Trophoblast cell (in vitro differentiated cells and primary cell): ENCODE measurements around the gene NCAPD2.

Experiments
- DNase-seq, 2 donors: peaks; one replicate each; pipeline ENCODE4 v3.0.0-alpha.2; 2016
- H2AFZ ChIP-seq: 2 replicates; pipeline ENCODE4 v1.6.1; 2013; ENCODE audit warnings: low read length, moderate library complexity, mild to moderate bottlenecking; ENCODE audit not compliant: insufficient read depth, poor library complexity
- H2AK5ac ChIP-seq: 2 replicates; pipeline ENCODE4 v1.6.1; 2013; ENCODE audit warnings: mild to moderate bottlenecking, low read length
- H2BK120ac ChIP-seq: 2 replicates; pipeline ENCODE4 v1.6.1; 2013; ENCODE audit warnings: low read length, mild to moderate bottlenecking, moderate library complexity; ENCODE audit not compliant: insufficient read depth, poor library complexity
- H2BK12ac ChIP-seq: 2 replicates; pipeline ENCODE4 v1.6.1; 2013; ENCODE audit warnings: mild to moderate bottlenecking, low read length, moderate library complexity
- H2BK5ac ChIP-seq: 2 replicates; pipeline ENCODE4 v1.6.1; 2013; ENCODE audit warnings: low read length, low read depth, moderate library complexity, mild to moderate bottlenecking; ENCODE audit not compliant: poor library complexity
- H3K14ac ChIP-seq: 2 replicates; pipeline ENCODE4 v1.6.1; 2013; ENCODE audit warnings: mild to moderate bottlenecking, low read length
- H3K18ac ChIP-seq: 2 replicates; pipeline ENCODE4 v1.6.1; 2013; ENCODE audit warnings: mild to moderate bottlenecking, low read length
- H3K23ac ChIP-seq: 2 replicates; pipeline ENCODE4 v1.6.1; 2013; ENCODE audit warnings: low read length
- H3K27ac ChIP-seq: 2 replicates; pipeline ENCODE4 v1.5.1; 2013; ENCODE audit warnings: low read depth, mild to moderate bottlenecking, inconsistent platforms, low read length, moderate library complexity
- H3K27me3 ChIP-seq: 2 replicates; pipeline ENCODE4 v1.6.1; 2013; ENCODE audit warnings: inconsistent platforms, mild to moderate bottlenecking, low read length, moderate library complexity; ENCODE audit not compliant: insufficient read depth
- H3K36me3 ChIP-seq, 2 experiments: 1 replicate in 1 of 2; 2 replicates in 1 of 2; pipeline ENCODE4 v1.6.1; 2013; ENCODE audit warnings: low read length in 2 of 2, mild to moderate bottlenecking in 2 of 2, moderate library complexity in 1 of 2; ENCODE audit not compliant: insufficient read depth in 2 of 2, control insufficient read depth in 1 of 2
- H3K4ac ChIP-seq: 2 replicates; pipeline ENCODE4 v1.6.1; 2013; ENCODE audit warnings: low read depth, mild to moderate bottlenecking, low read length, moderate library complexity
- H3K4me1 ChIP-seq, 2 experiments: 1 replicate in 1 of 2; 2 replicates in 1 of 2; pipeline ENCODE4 v1.6.1; 2013; ENCODE audit warnings: low read length in 2 of 2, mild to moderate bottlenecking in 2 of 2, moderate library complexity in 1 of 2; ENCODE audit not compliant: insufficient read depth in 2 of 2, control insufficient read depth in 1 of 2
- H3K4me2 ChIP-seq: 2 replicates; pipeline ENCODE4 v1.6.1; 2013; ENCODE audit warnings: inconsistent platforms, mild to moderate bottlenecking, low read length, moderate library complexity
- H3K4me3 ChIP-seq: 2 replicates; pipeline ENCODE4 v1.5.1; 2013; ENCODE audit warnings: mild to moderate bottlenecking, low read depth, low read length, inconsistent platforms
- H3K79me1 ChIP-seq: one replicate; pipeline ENCODE4 v1.6.1; 2013; ENCODE audit warnings: low read length
- H3K79me2 ChIP-seq: 2 replicates; pipeline ENCODE4 v1.6.1; 2013; ENCODE audit warnings: low read length, mild to moderate bottlenecking; ENCODE audit not compliant: control insufficient read depth, insufficient read depth, poor library complexity
- H3K9ac ChIP-seq: 2 replicates; pipeline ENCODE4 v1.6.1; 2013; ENCODE audit warnings: mild to moderate bottlenecking, low read length
- H3K9me3 ChIP-seq: 2 replicates; pipeline ENCODE4 v1.6.1; 2013; ENCODE audit warnings: low read depth, mild to moderate bottlenecking, control low read depth, inconsistent platforms, low read length; ENCODE audit not compliant: insufficient read depth
- H4K12ac ChIP-seq: 2 replicates; pipeline ENCODE4 v1.6.1; 2013; ENCODE audit warnings: low read depth, mild to moderate bottlenecking, low read length, moderate library complexity
- H4K8ac ChIP-seq: 2 replicates; pipeline ENCODE4 v1.6.1; 2013; ENCODE audit warnings: low read depth, mild to moderate bottlenecking, low read length, moderate library complexity
- H4K91ac ChIP-seq: one replicate; pipeline ENCODE4 v1.6.1; 2013; ENCODE audit warnings: low read depth, mild to moderate bottlenecking, low read length, moderate library complexity
- WGBS: extraction: QIAGEN DNeasy Blood & Tissue Kit; methylation state at CpG from one replicate; pipeline ENCODE4 v1.1.7; 2013; ENCODE audit warnings: missing lambda C conversion rate; ENCODE audit not compliant: insufficient read length, insufficient coverage; ENCODE audit errors: extremely low coverage; 5-methylcytosine and 5-hydroxymethylcytosine counted together

NCAPD2 gene

DNA sequence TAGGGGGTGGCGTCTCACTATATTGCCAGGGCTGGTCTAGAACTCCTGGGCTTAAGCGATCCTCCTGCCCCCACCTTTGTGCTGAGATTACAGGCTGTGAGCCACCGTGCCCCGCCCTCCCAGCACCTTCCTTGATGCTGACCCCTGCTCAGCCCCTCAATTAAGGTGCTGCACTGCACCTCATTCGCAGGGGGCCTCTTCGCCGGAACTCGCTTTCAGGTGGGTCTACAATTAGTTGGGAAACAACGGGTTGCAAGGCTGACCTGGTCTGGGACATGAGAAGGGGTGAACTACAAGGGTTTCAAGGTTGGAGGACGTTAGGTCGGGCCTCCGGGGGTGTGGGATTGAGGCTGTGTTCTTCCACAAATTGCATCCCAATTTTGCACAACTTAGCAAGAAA, 75.4 kb downstream of the NCAPD2 start:
- Histone ChIP-seq H4K12ac (no peak overlapping the region), H4K8ac (no peak overlapping the region), H3K27me3 (no peaks in the 10 kb centered on the region), H3K9ac (no peak overlapping the region), H2AK5ac (no peak overlapping the region), H3K79me1 (peaks cover 8% of the 10 kb centered on the region), H3K4me2 (no peak overlapping the region), H3K36me3 (peaks cover 44 to 48% of the 10 kb centered on the region in 2 experiments), H3K18ac (no peak overlapping the region), H3K4me3 (no peak overlapping the region), H2BK5ac (no peak overlapping the region), H2BK12ac (no peak overlapping the region), H4K91ac (no peak overlapping the region), H3K79me2 (peaks cover 4% of the 10 kb centered on the region), H2AFZ (no peak overlapping the region), H3K14ac (no peak overlapping the region), H3K23ac (no peak overlapping the region), H3K4ac (no peak overlapping the region), H3K4me1 (peaks cover 0 to 2% of the 10 kb centered on the region in 2 experiments), H2BK120ac (no peak overlapping the region), H3K27ac (no peak overlapping the region), H3K9me3 (no peaks in the 10 kb centered on the region)
- no CpG with 5 or more reads among the region's 12 CpGs for WGBS
- no peak for DNase-seq

DNA sequence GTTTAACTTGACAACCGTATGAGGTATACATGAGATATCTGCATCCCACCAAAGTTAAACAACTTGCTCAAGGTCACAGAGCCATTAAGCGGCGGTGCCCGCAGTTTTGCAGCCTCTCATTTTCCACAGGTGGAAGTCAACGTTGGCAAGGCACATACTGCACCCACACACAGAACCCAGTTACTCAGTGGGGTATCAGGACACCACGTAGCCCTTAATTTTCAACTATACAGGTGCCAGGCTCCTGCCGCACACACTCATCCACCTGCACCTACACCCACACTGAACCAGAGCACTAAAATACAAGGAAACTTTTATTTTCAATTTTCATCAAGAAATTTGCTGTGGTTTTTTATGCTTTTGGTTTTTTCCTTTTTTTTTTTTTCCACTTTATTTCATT, 75.9 kb downstream of the NCAPD2 start:
- Histone ChIP-seq H3K9ac (no peak overlapping the region), H3K79me2 (peaks cover 4% of the 10 kb centered on the region), H3K4me3 (no peak overlapping the region), H4K12ac (no peak overlapping the region), H3K23ac (no peak overlapping the region), H3K79me1 (peaks cover 8% of the 10 kb centered on the region), H3K27ac (no peak overlapping the region), H2BK12ac (no peak overlapping the region), H4K8ac (no peak overlapping the region), H2BK5ac (no peak overlapping the region), H3K27me3 (no peaks in the 10 kb centered on the region), H3K4me2 (no peak overlapping the region), H2BK120ac (no peak overlapping the region), H3K18ac (no peak overlapping the region), H3K4ac (no peak overlapping the region), H3K14ac (no peak overlapping the region), H3K36me3 (peaks cover 48 to 49% of the 10 kb centered on the region in 2 experiments), H2AK5ac (no peak overlapping the region), H3K9me3 (no peaks in the 10 kb centered on the region), H4K91ac (no peak overlapping the region), H2AFZ (no peak overlapping the region), H3K4me1 (peaks cover 0 to 2% of the 10 kb centered on the region in 2 experiments)
- WGBS: no CpG with 5 or more reads among the region's 7 CpGs
- DNase-seq: no peak

DNA sequence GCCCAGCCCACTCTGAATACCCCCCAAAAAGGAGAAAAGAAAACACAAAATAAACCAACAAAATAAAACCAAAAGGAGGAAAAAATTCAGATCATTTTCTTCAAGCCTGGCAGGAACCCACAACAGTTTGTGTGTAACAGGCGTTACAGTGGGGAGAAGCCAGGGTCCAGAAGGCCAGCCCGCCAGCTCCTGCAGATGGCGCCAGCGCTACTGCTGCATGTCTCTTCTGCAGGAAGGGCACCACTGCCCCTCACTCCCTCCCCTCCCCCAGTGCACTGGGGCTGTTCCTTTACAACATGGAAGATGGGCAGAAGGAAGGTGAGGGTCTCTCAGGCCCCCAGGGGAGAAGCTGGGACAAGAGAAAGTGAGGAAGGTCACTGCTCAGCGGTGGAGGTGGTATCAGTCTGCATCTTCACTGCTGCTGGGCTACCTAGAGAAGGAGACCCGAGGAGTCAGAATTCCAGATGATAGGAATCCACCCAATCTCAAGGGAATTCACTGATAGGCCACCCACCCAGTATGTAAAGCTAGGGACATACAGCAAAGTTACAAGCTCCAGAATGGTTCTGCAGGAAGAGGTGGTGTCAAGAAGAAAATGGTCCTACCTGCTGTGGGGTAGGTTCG, 76.5 kb downstream of the NCAPD2 start:
- H4K8ac ChIP-seq: no peak overlapping the region
- no peak overlapping the region for H3K4me3 ChIP-seq
- no peak overlapping the region for H4K91ac ChIP-seq
- no peak overlapping the region for H2BK12ac ChIP-seq
- no peak overlapping the region for H2AFZ ChIP-seq
- DNase-seq: no peak
- peaks cover 49 to 55% of the 10 kb centered on the region in 2 experiments for H3K36me3 ChIP-seq
- H3K14ac ChIP-seq: no peak overlapping the region
- no peaks in the 10 kb centered on the region for H3K9me3 ChIP-seq
- H3K9ac ChIP-seq: no peak overlapping the region
- H3K27me3 ChIP-seq: no peaks in the 10 kb centered on the region
- peaks cover 0 to 2% of the 10 kb centered on the region in 2 experiments for H3K4me1 ChIP-seq
- H2BK120ac ChIP-seq: no peak overlapping the region
- peaks cover 8% of the 10 kb centered on the region for H3K79me1 ChIP-seq
- H2BK5ac ChIP-seq: no peak overlapping the region
- WGBS: no CpG with 5 or more reads among the region's 7 CpGs
- H2AK5ac ChIP-seq: no peak overlapping the region
- no peak overlapping the region for H3K4me2 ChIP-seq
- peaks cover 4% of the 10 kb centered on the region for H3K79me2 ChIP-seq
- no peak overlapping the region for H3K27ac ChIP-seq
- no peak overlapping the region for H4K12ac ChIP-seq
- no peak overlapping the region for H3K23ac ChIP-seq
- H3K18ac ChIP-seq: no peak overlapping the region
- H3K4ac ChIP-seq: no peak overlapping the region

GRCh38 chr12:6573001-6573400, 79.1 kb downstream of the NCAPD2 start:
- Histone ChIP-seq H4K8ac (no peak overlapping the region), H4K91ac (no peak overlapping the region), H3K36me3 (peaks cover 61 to 72% of the 10 kb centered on the region in 2 experiments), H3K79me1 (peaks cover 3% of the 10 kb centered on the region), H3K4me2 (no peak overlapping the region), H3K9ac (no peak overlapping the region), H2BK120ac (no peak overlapping the region), H2BK5ac (no peak overlapping the region), H3K18ac (no peak overlapping the region), H3K4me1 (no peaks in the 10 kb centered on the region), H4K12ac (no peak overlapping the region), H3K27me3 (no peaks in the 10 kb centered on the region), H3K4ac (no peak overlapping the region), H3K14ac (no peak overlapping the region), H3K23ac (no peak overlapping the region), H3K79me2 (peaks cover under 1% of the 10 kb centered on the region), H3K9me3 (no peaks in the 10 kb centered on the region), H2AK5ac (no peak overlapping the region), H3K27ac (no peak overlapping the region), H2BK12ac (no peak overlapping the region), H3K4me3 (no peak overlapping the region), H2AFZ (no peak overlapping the region)
- DNase-seq: no peak
- no CpG with 5 or more reads among the region's 8 CpGs for WGBS
